ENCODE data around the gene RXFP2.

Gene RXFP2

DNA sequence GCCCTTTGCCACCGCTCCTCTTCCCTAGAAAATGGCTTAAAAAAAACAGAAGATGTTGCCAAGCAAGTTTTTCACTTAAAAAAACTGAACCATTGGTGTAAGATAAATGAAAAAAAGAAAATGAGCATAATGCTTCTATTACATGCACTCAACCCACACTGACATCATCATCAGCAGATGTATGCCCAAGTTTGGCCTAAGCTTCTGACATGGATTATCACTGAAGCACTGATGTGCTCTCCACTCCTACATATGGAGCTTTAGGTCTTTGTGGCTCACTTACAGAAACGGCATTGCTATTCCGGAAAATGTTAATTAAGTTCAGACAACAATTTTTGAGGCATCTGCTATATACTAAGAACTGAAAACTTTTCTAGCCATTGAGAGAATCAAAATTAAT, 8.0 kb downstream of the RXFP2 start:
- TF ChIP-seq, protein P1, sequence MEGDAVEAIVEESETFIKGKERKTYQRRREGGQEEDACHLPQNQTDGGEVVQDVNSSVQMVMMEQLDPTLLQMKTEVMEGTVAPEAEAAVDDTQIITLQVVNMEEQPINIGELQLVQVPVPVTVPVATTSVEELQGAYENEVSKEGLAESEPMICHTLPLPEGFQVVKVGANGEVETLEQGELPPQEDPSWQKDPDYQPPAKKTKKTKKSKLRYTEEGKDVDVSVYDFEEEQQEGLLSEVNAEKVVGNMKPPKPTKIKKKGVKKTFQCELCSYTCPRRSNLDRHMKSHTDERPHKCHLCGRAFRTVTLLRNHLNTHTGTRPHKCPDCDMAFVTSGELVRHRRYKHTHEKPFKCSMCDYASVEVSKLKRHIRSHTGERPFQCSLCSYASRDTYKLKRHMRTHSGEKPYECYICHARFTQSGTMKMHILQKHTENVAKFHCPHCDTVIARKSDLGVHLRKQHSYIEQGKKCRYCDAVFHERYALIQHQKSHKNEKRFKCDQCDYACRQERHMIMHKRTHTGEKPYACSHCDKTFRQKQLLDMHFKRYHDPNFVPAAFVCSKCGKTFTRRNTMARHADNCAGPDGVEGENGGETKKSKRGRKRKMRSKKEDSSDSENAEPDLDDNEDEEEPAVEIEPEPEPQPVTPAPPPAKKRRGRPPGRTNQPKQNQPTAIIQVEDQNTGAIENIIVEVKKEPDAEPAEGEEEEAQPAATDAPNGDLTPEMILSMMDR (IDR thresholded peaks at IDR 0.05; ENCODE audit: low read depth, low read length), result no peak
- H3K4me3 ChIP-seq (replicated peaks in 1 of 2; ENCODE audit: low read depth in 2 of 2, low read length in 2 of 2), result no peak overlapping the region
- DNase-seq (ENCODE audit: low read depth in 2 of 2), result no peak

DNA sequence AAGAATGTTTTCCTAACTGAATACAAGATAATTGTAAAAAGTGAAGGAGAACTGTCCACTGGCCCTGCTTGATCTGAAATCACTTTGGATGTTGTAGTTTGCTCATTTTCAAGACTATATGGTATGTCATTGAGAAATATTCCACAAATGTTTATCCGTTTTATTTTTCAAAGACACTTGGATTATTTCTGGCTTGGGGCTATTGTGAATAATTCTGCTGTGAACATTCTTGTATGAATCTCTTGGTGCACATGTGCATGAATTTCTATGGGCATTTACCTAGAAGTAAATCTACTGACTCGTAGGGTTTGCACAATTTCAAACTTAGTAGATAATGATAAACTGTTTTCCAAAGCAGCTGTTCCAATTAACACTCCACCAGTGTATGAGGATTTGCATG, 8.6 kb downstream of the RXFP2 start:
- no peak overlapping the region for H3K4me3 ChIP-seq (replicated peaks in 1 of 2; ENCODE audit: low read depth in 2 of 2, low read length in 2 of 2)
- TF ChIP-seq, protein P1 (IDR thresholded peaks at IDR 0.05; ENCODE audit: low read depth, low read length), result no peak
- no peak for DNase-seq (ENCODE audit: low read depth in 2 of 2)

DNA sequence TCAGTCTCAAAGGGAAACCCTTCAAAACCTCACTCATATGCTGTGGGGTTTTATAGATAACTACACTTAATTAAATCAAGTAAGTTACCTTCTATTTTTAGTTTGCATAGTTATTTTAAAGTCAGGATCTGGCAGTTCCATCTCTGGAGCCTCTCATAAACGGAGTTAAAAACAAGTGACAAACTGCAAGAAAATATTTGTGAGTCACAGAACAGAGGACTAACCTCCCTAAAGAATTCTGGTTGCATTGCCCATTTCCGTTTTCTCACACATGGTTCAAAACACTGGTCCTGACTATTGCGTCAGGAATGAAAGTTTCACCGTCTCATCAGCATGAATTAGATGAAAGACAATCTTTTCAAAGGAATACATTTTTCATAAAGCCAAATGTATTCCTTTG, 10.6 kb downstream of the RXFP2 start:
- TF ChIP-seq, protein P1 (IDR thresholded peaks at IDR 0.05; ENCODE audit: low read depth, low read length), result no peak
- peak; percentile 88 to 98 for DNase-seq (ENCODE audit: low read depth in 2 of 2)
- H3K4me3 ChIP-seq (replicated peaks in 1 of 2; ENCODE audit: low read depth in 2 of 2, low read length in 2 of 2), result no peak overlapping the region

DNA sequence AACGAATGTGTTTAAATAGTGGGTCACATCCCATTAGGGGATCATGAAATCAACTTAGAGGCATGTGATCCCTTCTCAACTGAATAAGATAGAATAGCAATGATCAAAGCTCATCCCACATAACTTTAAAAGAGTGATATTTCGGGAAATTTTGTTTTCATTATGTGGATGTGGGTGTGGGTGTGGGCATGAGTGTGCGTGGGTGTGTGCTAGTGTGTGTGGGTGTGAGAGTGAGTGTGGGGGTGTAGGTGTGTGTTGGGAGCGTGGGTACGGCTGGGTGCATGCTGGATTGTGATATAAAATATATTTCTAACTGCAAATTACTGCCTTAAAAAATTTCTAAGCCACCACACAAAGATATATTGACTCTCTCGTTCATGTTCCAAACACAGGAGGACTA, 15.9 kb downstream of the RXFP2 start:
- TF ChIP-seq, protein P1 (IDR thresholded peaks at IDR 0.05; ENCODE audit: low read depth, low read length), result no peak
- DNase-seq (ENCODE audit: low read depth in 2 of 2), result no peak
- H3K4me3 ChIP-seq (replicated peaks in 1 of 2; ENCODE audit: low read depth in 2 of 2, low read length in 2 of 2), result no peak overlapping the region

DNA sequence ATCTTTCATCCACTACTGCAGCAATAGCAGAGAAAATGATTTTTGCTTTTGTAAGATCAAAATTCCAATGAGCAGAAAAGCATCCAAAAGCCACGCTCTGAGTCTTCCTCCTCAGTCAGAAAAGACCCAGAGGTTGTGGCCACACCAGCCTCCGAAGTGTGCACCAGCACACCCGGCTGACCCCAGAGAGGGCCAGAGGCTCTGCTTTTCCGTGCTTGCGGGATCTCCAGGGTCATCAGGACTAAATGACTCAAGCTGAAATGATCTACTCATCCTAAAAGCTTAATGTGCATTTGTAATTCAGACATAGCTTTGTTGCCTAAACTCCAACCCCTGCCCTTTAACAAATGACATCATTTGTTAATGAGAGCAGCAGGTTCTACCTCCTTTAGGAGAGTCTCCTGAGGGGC, 16.5 kb downstream of the RXFP2 start:
- TF ChIP-seq, protein P1 (IDR thresholded peaks at IDR 0.05; ENCODE audit: low read depth, low read length), result no peak
- peak in 1 of 2 donors; percentile 80 for DNase-seq (ENCODE audit: low read depth in 2 of 2)
- no peak overlapping the region for H3K4me3 ChIP-seq (replicated peaks in 1 of 2; ENCODE audit: low read depth in 2 of 2, low read length in 2 of 2)

DNA sequence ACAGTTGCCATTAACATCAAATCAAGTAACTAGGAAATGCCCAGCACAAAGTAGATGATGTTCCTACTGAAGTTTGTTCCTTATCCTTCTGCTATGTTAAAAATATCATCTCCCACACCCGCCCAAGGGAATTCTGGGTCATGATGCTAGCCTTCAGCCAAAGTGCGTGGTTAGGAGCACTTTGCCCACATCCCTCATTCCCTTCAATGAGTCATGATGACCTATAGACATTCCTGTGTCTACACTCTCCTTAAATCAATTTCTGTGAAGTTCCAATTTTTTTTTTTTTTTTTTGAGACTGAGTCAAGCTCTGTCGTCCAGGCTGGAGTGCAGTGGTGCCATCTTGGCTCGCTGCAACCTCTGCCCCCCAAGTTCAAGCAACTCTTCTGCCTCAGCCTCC, 17.0 kb downstream of the RXFP2 start:
- TF ChIP-seq, protein P1 (IDR thresholded peaks at IDR 0.05; ENCODE audit: low read depth, low read length), result no peak
- peak; percentile 77 to 96 for DNase-seq (ENCODE audit: low read depth in 2 of 2)
- H3K4me3 ChIP-seq (replicated peaks in 1 of 2; ENCODE audit: low read depth in 2 of 2, low read length in 2 of 2), result no peak overlapping the region

DNA sequence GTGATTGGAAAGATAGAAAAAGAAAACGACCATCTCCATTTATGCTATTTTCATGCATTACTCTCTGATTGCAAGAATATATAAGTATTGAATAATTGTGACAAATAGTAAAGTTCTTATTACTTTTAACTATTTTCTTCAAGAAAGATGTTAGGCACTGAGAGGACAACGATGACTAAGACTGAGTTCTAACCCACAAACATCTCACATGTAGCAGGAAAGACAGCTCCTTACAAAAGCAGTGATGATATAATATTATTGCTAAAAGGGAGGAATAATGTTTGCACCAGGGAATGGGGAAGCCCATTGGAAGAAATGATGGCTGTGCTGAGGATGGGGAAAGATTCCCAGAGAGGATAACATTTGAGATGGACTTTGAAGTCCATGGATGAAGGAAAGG, 22.6 kb downstream of the RXFP2 start:
- DNase-seq (ENCODE audit: low read depth in 2 of 2), result peak in 1 of 2 donors; percentile 59
- H3K4me3 ChIP-seq (replicated peaks in 1 of 2; ENCODE audit: low read depth in 2 of 2, low read length in 2 of 2), result no peak overlapping the region
- TF ChIP-seq, protein P1 (IDR thresholded peaks at IDR 0.05; ENCODE audit: low read depth, low read length), result no peak
